Liver (tissue), 9 donors: ENCODE data around the gene EGFR. TPM values are rescaled to one million over a fixed set of nuclear protein-coding genes. Genes with fewer than 3 reads are reported as not detected.

Source experiments
- DNase-seq: peaks from one replicate; pipeline ENCODE4 v3.0.0-alpha.2; 2017; ENCODE audit warnings: low spot score
- H3K27ac ChIP-seq, 2 donors: one replicate each; pipeline ENCODE4 v1.7.0; 2013; ENCODE audit warnings: inconsistent platforms in 2 of 2, low read length in 2 of 2, control low read depth in 1 of 2, low read depth in 1 of 2, mild to moderate bottlenecking in 1 of 2
- H3K27me3 ChIP-seq, 4 donors: one replicate each; pipeline versions ENCODE4 v1.6.1 to v1.7.0; 2013; ENCODE audit warnings: low read length in 3 of 4, inconsistent platforms in 1 of 4, mild to moderate bottlenecking in 1 of 4, moderate library complexity in 1 of 4; ENCODE audit not compliant: control insufficient read depth in 4 of 4, insufficient read depth in 4 of 4
- H3K36me3 ChIP-seq, 4 donors: one replicate each; pipeline versions ENCODE4 v1.6.1 to v1.7.0; 2013; ENCODE audit warnings: low read length in 3 of 4, mild to moderate bottlenecking in 3 of 4, low read depth in 1 of 4, moderate library complexity in 1 of 4; ENCODE audit not compliant: control insufficient read depth in 4 of 4, insufficient read depth in 3 of 4
- H3K4me1 ChIP-seq, 4 donors: one replicate each; pipeline versions ENCODE4 v1.6.1 to v1.7.0; 2013; ENCODE audit warnings: low read length in 3 of 4, mild to moderate bottlenecking in 3 of 4, moderate library complexity in 1 of 4; ENCODE audit not compliant: control insufficient read depth in 4 of 4, insufficient read depth in 4 of 4
- H3K4me3 ChIP-seq, 3 donors: one replicate each; pipeline versions ENCODE4 v1.6.1 to v1.7.0; 2013; ENCODE audit warnings: low read length in 3 of 3, control low read depth in 1 of 3, low read depth in 1 of 3, mild to moderate bottlenecking in 1 of 3
- H3K9ac ChIP-seq, 2 donors: one replicate each; pipeline ENCODE4 v1.7.0; 2013; ENCODE audit warnings: low read length in 2 of 2, mild to moderate bottlenecking in 2 of 2, moderate library complexity in 2 of 2, control low read depth in 1 of 2, low read depth in 1 of 2
- H3K9me3 ChIP-seq, 4 donors: one replicate each; pipeline versions ENCODE4 v1.6.1 to v1.7.0; 2013; ENCODE audit warnings: low read length in 3 of 4; ENCODE audit not compliant: control insufficient read depth in 4 of 4
- ATF3 ChIP-seq: IDR thresholded peaks from 2 replicates; pipeline ENCODE4 v1.6.1; 2016; ENCODE audit warnings: antibody characterized with exemption
- CTCF ChIP-seq: fragments of 150-350 bp; IDR thresholded peaks from 2 replicates; pipeline ENCODE4 v1.5.1; 2017; ENCODE audit warnings: improper control_type of control experiment, low read depth, low read length; ENCODE audit not compliant: missing input control
- EGR1 ChIP-seq, 2 donors: IDR thresholded peaks; 2 replicates each; pipeline ENCODE4 v1.6.1; 2016 to 2018; ENCODE audit warnings: antibody characterized with exemption in 2 of 2, low read depth in 2 of 2
- FOXA1 ChIP-seq: IDR thresholded peaks from 2 replicates; pipeline ENCODE4 v1.6.1; 2016; ENCODE audit warnings: antibody characterized with exemption
- FOXA2 ChIP-seq: IDR thresholded peaks from 2 replicates; pipeline ENCODE4 v1.6.1; 2016; ENCODE audit warnings: antibody characterized with exemption
- GABPA ChIP-seq, 2 donors: IDR thresholded peaks in 1 of 2; conservative IDR thresholded peaks in 1 of 2; 2 replicates each; pipeline ENCODE4 v1.6.1; 2016; ENCODE audit warnings: antibody characterized with exemption in 2 of 2, mild to moderate bottlenecking in 1 of 2, moderate library complexity in 1 of 2
- HNF4A ChIP-seq, 2 donors: conservative IDR thresholded peaks; 2 replicates each; pipeline ENCODE4 v1.6.1; 2016; ENCODE audit warnings: antibody characterized with exemption in 2 of 2, mild to moderate bottlenecking in 2 of 2
- HNF4G ChIP-seq: IDR thresholded peaks from 2 replicates; pipeline ENCODE4 v1.6.1; 2016; ENCODE audit warnings: antibody characterized with exemption
- JUND ChIP-seq, 2 donors: IDR thresholded peaks; 2 replicates each; pipeline ENCODE4 v1.6.1; 2016; ENCODE audit warnings: antibody characterized with exemption in 2 of 2
- NR2F2 ChIP-seq: IDR thresholded peaks from 2 replicates; pipeline ENCODE4 v1.6.1; 2016; ENCODE audit warnings: antibody characterized with exemption
- RAD21 ChIP-seq, 2 donors: IDR thresholded peaks; 2 replicates each; pipeline ENCODE4 v1.6.1; 2016; ENCODE audit warnings: antibody characterized with exemption in 2 of 2, mild to moderate bottlenecking in 2 of 2
- REST ChIP-seq: IDR thresholded peaks from 2 replicates; pipeline ENCODE4 v1.6.1; 2016; ENCODE audit warnings: antibody characterized with exemption, mild to moderate bottlenecking
- RXRA ChIP-seq, 2 donors: IDR thresholded peaks; 2 replicates each; pipeline ENCODE4 v1.6.1; 2017 to 2018; ENCODE audit warnings: antibody characterized with exemption in 2 of 2, mild to moderate bottlenecking in 1 of 2
- SP1 ChIP-seq: IDR thresholded peaks from 2 replicates; pipeline ENCODE4 v1.6.1; 2018; ENCODE audit warnings: antibody characterized with exemption, mild to moderate bottlenecking
- TAF1 ChIP-seq: conservative IDR thresholded peaks from 2 replicates; pipeline ENCODE4 v1.6.1; 2016; ENCODE audit warnings: antibody characterized with exemption, mild to moderate bottlenecking
- YY1 ChIP-seq: IDR thresholded peaks from 2 replicates; pipeline ENCODE4 v1.6.1; 2016; ENCODE audit warnings: antibody characterized with exemption, mild to moderate bottlenecking
- ZBTB33 ChIP-seq: IDR thresholded peaks from 2 replicates; pipeline ENCODE4 v1.6.1; 2016; ENCODE audit warnings: antibody characterized with exemption
- WGBS: extraction: QIAGEN DNeasy Blood & Tissue Kit; methylation state at CpG from one replicate; pipeline ENCODE4 v1.1.7; 2013; 5-methylcytosine and 5-hydroxymethylcytosine counted together
- polyA plus RNA-seq, 2 donors: library from polyadenylated mRNA; stranded (reverse) in 1 of 2; unstranded in 1 of 2; fragments of 200-250 nt in 1 of 2; fragments of >200 nt in 1 of 2; fragmentation: Nextera tagmentation in 1 of 2; extraction: Ambion mirVana in 1 of 2; gene quantifications; one replicate each; pipeline versions ENCODE4 v1.2.1 to v1.2.3, GENCODE V29; 2013 to 2015
- total RNA-seq, 2 donors: library from RNA; depleted of rRNA; stranded (reverse); fragments of >200 nt; gene quantifications; one replicate each; pipeline ENCODE4 v1.2.3, GENCODE V29; 2014
- TF ChIP-seq, protein P1 (sequence below): IDR thresholded peaks from 2 replicates; pipeline ENCODE4 v1.6.1; 2016; ENCODE audit warnings: antibody characterized with exemption
- donor health status: healthy.
- donor health status: healthy.
- donor health status: healthy.
- donor health status: healthy.
- donor health status: healthy.

The EGFR gene
- total and polyA plus RNA-seq, 4 donors = 22.6 to 37.0 (median 27.7) TPM

GRCh38 chr7:55181762-55182161 is 162.9 kb downstream of the EGFR start:
- DNase-seq = no peak
- Histone ChIP-seq H3K27me3 (no peaks in the 10 kb centered on the region), H3K27ac (peak overlapping the region; percentile 15 to 35), H3K36me3 (peaks cover 17 to 42% (median 31%) of the 10 kb centered on the region in 4 donors), H3K4me3 (no peak overlapping the region), H3K9ac (no peak overlapping the region), H3K9me3 (no peaks in the 10 kb centered on the region), H3K4me1 (peaks cover 9 to 46% (median 29%) of the 10 kb centered on the region in 4 donors)
- TF ChIP-seq TAF1 = no peak
- no peak for TF ChIP-seq RXRA (IDR thresholded peaks at IDR 0.05)
- no peak for TF ChIP-seq CTCF
- no peak for TF ChIP-seq JUND (IDR thresholded peaks at IDR 0.05)
- TF ChIP-seq EGR1 (IDR thresholded peaks at IDR 0.05; ENCODE audit: low read depth in 2 of 2) = no peak
- no peak for TF ChIP-seq ZBTB33
- TF ChIP-seq YY1 = no peak
- TF ChIP-seq NR2F2 = no peak
- TF ChIP-seq GABPA (IDR thresholded peaks at IDR 0.05 in 1 of 2, conservative IDR thresholded peaks at IDR 0.05 in 1 of 2) = no peak
- TF ChIP-seq, protein P1, sequence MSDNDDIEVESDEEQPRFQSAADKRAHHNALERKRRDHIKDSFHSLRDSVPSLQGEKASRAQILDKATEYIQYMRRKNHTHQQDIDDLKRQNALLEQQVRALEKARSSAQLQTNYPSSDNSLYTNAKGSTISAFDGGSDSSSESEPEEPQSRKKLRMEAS = no peak
- TF ChIP-seq FOXA2 = no peak
- TF ChIP-seq REST = no peak
- TF ChIP-seq HNF4A (conservative IDR thresholded peaks at IDR 0.05) = no peak
- no peak for TF ChIP-seq ATF3
- no peak for TF ChIP-seq SP1
- no peak for TF ChIP-seq HNF4G
- no peak for TF ChIP-seq RAD21 (IDR thresholded peaks at IDR 0.05)
- TF ChIP-seq FOXA1 = no peak
- 95% methylated on average over 4 of the region's 4 CpGs for WGBS
